ENCODE measurements around the gene ATP6V0A1. TPM values are rescaled to one million over a fixed set of nuclear protein-coding genes. Genes with fewer than 3 reads are reported as not detected.
"Not testable (repeated sequence)": the region's sequence is repeated elsewhere in the genome, so short reads cannot be mapped to it uniquely, and the experiment has no call there.

ATP6V0A1 gene
- polyA plus RNA-seq, 3 donors: 56.4 to 73.6 (median 72.2) TPM

DNA sequence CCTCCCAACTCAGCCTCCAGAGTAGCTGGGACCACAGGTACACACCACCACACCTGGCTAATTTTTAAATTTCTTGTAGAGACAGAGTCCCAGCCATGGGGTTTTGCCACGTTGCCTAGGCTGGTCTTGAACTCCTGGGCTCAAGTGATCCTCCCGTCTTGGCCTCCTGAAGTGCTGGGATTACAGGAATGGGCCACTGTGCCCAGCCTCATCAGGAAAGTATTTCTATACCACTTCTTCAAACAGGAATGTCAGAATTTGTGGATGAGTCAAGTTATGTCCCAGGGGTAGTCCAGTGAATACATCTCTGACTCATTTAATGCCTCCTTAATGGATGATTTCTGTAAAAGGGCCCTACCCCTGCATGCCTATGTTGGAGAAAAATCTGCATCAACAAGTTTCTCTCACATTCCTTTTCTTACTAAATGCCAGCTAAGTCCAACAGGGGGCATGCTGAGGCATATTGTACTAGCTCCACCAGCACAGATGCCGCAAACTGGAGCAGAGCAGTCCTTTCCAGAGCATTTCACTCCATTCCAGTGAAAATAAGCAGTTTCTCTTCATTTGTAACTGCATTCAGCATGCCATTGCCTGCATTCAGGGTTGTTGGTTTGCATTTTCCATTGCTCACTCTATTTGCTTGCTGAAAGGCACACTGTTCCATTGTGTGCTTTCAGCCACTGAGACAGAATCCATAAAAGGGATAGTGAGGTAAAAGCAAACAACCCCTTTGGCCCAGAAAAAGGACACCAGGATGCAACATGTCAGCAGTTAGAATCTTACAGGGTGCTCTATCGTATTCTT, 30.3 kb upstream of the ATP6V0A1 start:
- DNase-seq: peak; percentile 69

DNA sequence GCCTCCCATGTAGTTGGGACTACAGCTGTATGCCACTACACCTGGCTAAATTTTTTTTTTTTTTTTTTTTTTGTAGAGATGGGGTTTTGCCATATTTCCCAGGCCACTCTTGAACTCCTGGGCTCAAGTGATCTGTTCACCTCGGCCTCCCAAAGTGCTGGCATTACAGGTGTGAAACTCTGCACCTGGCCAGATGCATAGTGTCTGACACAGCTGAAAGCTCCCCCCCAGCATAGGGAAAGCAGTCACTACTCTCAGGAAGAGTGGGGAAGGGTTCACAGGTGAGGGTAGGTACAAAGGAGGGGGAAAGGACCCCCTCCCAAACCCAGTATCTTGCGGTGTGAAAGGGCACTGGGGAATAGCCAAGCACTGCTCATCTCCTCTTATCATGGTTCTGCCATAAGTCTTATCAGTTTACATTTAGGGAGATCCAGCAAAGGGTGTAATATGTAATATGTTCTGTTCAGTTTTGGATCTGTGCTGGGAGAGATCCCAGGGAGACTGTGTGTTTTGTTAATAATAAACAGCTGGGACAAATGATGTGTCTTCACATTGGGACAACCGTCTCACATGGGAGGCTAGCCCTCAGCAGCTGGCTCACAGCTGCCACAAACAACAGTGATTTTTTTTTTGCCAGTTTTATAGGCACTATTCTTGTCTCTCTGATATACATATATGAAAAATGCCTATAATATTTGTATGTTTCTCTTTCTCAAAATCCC, 28.8 kb upstream of the ATP6V0A1 start:
- no peak for DNase-seq

DNA sequence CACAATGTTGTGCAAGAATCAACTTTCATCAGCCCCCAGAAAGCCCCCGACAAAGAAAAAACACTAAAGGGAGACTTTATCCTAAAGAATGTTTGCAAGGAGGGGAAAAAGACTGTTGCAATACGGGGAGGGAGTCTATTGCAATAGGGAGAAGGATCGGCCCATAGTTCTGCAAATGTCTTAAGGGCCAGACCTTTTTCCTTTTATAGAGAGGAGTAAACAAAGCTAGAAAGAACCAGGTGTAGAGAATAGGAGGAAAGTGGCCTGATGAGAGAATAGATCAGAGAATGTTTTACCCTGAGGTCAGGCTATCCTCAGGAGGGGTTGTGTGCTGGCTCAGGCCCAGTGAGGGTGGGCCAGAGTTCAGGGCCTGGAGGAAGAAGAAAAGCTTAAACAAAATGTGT, 26.9 kb upstream of the ATP6V0A1 start:
- DNase-seq: no peak

DNA sequence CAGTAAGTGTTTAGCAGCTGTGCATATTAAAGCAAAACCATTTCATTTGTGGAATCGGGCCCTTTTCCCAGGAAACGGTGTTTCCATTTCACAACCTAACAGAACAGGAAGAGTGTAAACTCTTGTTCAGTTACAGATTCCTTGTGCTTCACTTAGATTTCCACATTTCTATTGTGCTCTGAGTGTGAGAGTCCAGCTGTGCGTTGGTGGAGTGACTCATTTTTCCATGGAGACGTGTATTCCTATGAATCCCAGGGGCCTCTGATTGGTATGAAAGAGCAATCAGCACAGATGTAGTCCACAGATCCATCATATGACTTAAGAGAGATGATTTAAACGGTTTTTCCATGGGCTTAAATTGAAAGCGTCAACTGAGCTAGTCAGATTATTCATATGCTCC, 22.3 kb upstream of the ATP6V0A1 start:
- no peak for DNase-seq

DNA sequence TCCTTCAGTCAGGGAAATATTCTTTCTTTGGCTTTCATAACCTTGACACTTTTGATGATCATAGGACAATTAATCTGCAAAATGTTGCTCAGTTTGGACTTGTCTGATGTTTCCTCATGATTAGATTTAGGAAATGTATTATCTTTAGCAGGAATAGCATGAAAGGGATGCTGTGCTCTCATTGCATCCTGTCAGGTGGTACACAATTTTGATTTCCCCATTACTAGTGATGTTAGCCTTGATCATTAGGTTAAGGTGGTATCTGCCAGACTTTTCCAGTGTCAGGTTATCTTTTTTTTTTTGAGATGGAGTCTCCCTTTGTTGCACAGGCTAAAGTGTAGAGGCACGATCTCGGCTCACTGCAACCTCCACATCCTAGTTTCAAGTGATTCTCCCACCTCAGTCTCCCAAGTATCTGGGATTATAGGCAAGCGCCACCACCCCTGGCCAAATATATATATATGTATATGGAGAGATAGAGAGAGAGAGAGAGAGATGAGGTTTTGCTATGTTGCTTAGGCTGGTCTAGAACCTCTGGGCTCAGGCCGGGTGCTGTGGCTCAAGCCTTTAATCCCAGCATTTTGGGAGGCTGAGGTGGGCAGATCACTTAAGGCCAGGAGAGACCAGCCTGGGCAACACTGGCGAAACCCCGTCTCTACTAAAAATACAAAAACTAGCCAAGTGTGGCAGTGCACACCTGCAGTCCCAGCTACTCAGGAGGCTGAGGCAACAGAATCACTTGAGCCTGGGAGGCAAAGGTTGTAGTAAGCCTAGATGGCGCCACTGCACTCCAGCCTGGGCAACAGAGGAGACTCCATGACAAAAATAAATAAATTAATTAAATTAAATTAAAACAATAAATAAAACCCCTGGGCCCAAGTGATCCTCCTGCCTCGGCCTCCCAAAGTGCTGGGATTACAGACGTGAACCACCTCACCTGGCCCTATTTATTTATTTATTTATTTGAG, 19.8 kb upstream of the ATP6V0A1 start:
- no peak for DNase-seq

DNA sequence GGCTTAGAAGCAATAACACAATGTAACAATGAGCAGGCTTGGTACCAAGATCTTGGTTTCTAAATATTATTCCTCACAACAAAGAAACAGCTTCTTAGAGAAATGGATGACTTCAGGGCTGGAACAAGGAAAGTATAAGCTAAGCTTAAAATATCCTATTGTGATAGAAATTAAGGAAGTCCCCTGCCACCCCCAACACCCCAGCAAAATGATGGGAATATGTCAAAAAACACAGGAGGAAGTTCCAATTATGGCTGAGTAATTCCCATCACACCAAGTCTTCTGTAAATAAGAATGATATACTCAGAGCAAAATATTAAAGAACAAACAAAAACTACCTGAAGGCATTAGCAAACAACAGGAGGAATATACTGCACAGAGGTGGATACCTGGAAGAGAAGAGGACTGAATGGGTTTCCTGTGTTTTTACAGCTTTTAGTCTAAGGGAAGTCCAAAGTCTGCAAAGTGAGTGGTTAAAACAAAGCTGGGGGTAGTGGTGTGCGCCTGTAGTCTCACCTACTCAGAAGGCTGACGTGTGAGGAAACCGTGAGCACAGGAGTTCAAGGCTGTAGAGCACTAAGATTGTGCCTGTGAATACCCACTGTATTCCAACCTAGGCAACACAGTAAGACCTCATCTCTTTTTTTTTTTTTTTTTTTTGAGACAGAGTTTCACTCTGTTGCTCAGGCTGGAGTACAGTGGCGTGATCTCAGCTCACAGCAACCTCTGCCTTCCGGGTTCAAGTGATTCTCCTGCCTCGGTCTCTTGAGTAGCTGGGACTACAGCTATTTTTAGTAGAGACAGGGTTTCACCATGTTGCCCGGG, 17.1 kb upstream of the ATP6V0A1 start:
- no peak for DNase-seq

DNA sequence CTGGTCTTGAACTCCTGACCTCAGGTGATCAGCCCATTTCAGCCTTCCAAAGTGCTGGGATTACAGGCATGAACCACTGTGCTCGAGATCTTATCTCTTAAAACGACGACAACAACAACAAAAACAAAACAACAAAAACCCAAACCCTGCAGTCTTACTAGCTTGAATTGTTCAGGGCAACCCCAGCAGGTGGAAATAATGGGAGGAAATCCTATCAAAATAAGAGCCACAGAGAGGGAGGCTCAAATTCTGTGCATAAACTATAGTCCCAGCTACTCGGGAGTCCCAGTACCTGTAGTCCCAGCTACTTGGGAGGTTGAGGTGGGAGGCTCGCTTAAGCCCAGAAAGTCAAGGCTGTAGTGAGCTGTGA, 16.5 kb upstream of the ATP6V0A1 start:
- no peak for DNase-seq

DNA sequence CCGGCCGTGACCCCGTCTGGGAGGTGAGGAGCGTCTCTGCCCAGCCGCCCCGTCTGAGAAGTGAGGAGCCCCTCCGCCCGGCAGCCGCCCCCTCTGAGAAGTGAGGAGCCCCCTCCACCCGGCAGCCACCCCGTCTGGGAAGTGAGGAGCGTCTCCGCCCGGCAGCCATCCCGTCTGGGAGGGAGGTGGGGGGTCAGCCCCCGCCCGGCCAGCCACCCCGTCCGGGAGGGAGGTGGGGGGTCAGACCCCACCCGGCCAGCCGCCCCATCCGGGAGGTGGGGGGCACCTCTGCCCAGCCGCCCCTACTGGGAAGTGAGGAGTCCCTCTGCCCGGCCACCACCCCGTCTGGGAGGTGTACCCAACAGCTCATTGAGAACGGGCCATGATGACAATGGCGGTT, 9.5 kb upstream of the ATP6V0A1 start:
- DNase-seq: not testable (repeated sequence)

DNA sequence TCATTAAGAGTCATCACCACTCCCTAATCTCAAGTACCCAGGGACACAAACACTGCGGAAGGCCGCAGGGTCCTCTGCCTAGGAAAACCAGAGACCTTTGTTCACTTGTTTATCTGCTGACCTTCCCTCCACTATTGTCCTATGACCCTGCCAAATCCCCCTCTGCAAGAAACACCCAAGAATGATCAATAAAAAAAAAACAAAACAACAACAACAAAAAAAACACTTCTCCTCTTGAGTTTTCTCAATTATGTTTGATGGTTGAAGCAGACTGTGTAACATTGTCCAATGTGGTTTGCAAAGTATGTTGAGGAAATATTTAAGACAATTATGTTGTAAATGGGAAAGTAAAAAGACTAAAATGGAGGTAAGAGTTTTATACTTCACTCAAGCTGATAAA, 8.8 kb upstream of the ATP6V0A1 start:
- DNase-seq: not testable (repeated sequence)

DNA sequence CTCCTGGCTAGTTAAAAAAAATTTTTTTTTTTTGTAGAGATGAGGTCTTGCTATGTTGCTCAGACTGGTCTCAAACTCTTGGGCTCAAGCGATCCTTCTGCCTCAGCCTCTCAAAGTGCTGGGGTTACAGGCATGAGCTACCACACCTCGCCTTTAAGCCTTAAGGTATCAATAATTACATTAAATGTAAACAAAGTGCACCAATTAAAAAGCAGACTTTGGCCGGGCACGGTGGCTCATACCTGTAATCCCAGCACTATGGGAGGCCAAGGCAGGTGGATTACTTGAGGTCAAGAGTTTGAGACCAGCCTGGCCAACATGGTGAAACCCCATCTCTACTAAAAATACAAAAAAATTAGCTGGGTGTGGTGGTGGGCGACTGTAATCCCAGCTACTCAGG, 7.4 kb upstream of the ATP6V0A1 start:
- not testable (repeated sequence) for DNase-seq

DNA sequence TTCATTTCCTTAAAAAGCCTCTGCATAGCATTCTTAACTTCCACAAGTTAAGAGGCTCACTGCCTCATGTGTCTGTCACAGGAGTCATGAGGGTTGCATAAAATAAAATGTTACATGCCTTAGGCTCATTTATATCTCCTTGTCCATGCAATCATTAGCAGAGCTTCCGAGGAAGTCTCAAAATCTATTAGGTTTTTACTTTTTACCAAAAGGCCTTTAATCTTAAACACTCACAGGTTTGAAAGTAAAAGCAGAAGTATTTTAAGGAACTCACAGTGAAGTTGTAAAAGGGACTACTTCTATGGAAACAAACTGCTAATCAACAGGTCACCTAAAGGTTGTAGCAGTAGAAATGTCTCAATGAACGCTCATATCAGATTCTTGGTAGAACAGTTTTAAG, 5.2 kb upstream of the ATP6V0A1 start:
- no peak for DNase-seq

DNA sequence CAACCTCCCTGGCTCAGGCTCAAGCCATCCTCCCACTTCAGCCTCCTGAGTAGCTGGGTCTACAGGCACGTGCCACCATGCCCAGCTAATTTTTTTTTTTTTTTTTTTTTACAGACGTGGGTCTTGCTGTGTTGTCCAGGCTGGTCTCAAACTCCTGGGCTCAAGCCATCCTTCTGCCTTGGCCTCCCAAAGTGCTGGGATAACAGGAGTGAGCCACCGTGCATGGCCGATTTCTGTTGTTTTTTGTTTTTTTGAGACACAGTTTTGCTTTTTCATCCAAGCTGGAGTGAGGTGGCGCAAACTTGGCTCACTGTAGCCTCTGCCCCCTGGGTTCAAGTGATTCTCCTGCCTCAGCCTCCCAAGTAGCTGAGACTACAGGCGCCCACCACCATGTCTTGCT, 3.7 kb upstream of the ATP6V0A1 start:
- DNase-seq: not testable (repeated sequence)

DNA sequence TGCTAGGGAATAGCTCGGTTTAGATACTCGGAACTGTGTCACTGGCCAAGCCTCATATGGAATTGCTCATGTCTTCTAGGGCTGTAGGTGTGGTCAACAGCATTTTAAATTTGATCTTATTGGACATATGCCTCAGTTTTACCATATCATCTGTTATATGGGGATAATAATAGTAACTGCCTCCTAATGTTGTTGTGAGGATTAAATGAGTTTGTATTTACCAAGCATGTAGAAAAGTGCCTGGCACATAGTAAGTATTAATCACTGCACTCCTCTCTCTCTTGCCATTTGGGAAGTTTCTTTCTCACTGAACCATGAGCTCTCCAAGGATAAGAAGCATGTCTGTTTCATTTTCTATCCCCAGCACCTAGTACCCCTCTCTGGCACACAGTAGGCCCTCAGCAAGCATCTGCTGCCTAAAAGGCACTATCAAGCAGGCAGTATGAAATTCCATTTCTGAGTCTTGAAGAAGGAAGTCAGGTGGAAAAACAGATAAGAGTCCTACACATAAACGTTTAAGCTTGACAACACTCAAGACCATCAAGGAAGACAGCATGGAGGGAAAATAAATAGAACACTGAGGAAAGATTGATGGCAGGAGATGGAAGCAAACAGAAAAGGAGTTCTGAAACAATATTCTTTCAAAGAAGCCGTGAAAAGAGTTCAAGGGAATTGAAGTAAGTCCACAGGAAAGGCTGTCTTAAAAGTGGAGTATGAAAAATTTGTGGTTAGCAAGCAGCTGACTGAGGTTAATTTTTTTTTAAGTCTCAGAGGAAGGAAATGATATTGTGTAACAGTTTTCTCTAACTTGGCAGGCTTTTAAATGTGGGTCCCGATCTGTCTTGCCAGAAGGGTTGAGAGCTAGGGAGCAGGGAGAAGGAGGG, 2.2 kb upstream of the ATP6V0A1 start:
- DNase-seq: peak; percentile 14

DNA sequence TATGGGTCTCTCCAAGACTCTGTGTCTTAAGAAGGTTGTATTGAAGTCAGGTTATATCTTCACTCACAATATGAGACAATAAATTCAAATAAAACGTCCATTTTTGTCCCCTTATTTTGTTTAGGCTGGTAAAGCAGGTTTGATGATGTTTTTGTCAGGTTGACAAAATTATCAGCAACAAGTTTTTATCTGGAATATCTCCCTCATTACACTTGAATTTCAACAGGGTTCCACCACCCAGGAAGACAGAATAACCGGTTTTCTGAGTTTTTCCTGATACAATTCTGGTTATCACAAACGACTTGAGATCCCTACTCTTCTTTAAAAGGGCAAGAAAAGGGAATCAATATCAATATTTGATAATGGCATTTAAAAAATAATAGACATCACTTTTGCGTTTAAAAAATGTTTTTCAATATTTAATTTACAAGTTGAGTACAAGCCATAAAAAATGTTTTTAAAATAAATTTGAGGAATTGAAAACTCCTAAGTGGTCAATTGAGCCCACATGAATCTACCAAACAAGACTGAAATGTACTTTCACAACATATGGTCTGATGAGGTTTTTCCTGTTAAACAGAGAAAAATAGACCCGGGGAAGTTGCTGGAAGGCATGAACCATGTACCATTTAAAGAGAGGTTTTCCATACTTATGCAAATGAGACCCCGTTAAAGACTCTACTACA, 1.4 kb upstream of the ATP6V0A1 start:
- no peak for DNase-seq

DNA sequence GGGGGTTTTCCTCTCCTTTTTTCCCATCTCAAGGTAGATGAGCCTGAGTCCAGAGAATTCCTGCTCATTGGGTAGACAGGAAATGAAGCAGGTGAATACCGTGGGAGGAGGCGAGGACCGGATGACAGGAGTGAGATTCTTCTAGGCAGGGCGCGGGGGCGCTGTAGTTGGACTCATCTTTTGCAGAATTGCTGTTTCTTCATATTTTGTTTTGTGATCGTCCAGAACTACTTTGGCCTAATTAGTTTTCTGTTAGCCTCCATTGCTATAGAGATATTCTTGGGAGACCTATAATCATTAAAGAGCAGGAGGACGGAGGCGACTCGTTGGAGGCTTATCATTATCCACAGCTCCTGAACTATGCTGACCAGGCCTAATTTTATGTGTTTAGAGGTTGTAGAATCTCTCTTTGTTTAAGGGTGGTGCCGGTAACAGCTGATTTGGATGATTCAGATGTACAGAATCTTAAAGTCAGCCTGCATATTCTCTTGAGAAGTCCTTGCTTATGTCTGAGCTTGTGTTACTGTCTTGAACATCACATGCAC, 650 bp downstream of the ATP6V0A1 start:
- peak; percentile 48 for DNase-seq

DNA sequence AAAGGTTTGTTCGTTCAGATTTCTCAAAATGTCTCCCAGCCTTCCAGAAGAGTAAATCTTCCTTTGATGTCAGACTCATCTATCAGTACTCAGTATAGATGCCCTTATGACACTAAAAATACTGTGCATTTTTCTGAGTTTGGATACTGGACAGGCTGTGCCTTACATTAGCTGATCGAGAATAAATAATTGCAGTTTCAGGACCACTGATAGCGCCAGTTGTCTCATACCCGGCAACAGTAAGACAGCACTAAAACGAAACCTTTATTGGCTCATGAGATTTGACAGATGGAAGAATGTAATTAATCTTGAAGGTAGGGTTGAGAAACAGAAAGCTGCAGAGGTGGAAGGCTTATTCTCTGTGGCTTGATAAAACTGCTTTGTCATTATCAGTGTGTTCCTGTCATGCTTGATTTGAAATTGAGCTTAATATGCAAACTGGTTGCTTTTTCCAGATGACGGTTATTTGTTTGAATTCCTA, 1.2 kb downstream of the ATP6V0A1 start:
- DNase-seq: peak; percentile 43

DNA sequence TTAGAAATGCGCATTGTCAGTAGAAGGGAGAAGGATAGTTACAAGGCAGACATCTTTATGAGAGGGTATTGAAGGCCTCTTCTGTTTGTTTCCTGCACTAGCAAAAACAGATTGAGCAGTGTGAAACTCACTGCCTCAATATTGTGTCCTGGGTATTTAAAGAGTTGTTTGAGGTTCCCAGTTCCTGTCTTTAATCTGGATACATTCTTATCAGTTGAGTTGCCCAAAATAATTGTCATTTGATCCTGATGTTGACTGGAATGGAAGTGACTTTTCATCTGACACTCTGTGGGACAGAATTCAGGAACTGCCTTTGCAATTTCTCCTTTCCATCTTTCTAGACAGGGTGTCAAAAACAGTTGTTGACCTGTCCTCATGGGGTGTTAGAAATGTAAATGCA, 1.7 kb downstream of the ATP6V0A1 start:
- no peak for DNase-seq

DNA sequence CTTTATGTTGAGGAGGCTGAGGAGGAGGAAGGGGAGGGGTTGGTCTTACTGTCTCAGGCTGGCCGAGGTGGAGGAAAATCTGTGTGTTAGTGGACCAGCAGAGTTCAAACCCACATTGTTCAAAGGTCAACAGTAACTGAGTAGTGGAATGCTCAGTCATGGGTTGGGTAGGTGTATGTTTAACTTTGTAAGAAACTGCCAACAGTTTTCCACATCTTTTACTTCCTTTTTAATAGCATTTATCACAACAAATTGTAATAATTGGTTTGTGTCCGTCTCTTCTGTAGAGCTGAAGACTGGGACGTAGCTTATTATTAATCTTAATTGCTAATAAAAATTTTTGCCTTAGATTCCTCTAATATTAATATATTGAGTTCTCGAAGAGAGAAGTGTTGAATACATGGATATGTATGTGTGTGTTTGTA, 5.3 kb downstream of the ATP6V0A1 start:
- no peak for DNase-seq

DNA sequence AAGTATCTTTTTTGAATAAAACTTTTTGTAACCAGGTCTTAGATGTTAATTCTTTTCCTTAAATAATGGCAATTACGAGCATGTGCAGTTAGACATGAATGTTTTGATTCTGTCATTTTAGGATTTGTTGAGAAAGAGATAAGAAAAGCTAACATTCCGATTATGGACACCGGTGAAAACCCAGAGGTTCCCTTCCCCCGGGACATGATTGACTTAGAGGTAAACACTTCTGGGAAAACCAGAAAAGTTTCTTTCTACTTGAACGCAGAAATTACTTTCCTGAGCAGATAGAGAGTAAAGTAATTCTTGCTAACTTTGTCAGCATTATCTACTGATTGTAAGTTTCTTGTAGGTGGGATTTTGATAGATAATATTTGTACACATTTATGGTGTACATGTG, 9.2 kb downstream of the ATP6V0A1 start:
- DNase-seq: no peak

All from renal pelvis (tissue), 4 donors.